ENCODE measurements around the gene ZAP70.
"Not testable (repeated sequence)": the region's sequence is repeated elsewhere in the genome, so short reads cannot be mapped to it uniquely, and the experiment has no call there.

The ZAP70 gene

GRCh38 chr2:97697252-97698235 is 15.8 kb upstream of the ZAP70 start:
- DNase-seq (ENCODE audit: extremely low spot score, insufficient read length, low read depth) (peak; percentile 65), FAIRE-seq (peak; percentile 88)

- no peak for FAIRE-seq
- DNase-seq (ENCODE audit: extremely low spot score, insufficient read length, low read depth), result no peak
Observed at GRCh38 chr2:97698530-97698929, 14.8 kb upstream of the ZAP70 start.

GRCh38 chr2:97699765-97700444 is 13.5 kb upstream of the ZAP70 start:
- FAIRE-seq (peak; percentile 59), DNase-seq (ENCODE audit: extremely low spot score, insufficient read length, low read depth) (no peak)

GRCh38 chr2:97701186-97701585 is 12.2 kb upstream of the ZAP70 start:
- no peak for FAIRE-seq
- DNase-seq (ENCODE audit: extremely low spot score, insufficient read length, low read depth), result no peak

- DNase-seq (ENCODE audit: extremely low spot score, insufficient read length, low read depth), result no peak
- FAIRE-seq, result no peak
Observed at GRCh38 chr2:97701851-97702465, 11.4 kb upstream of the ZAP70 start.

GRCh38 chr2:97702731-97703470 is 10.5 kb upstream of the ZAP70 start:
- DNase-seq (ENCODE audit: extremely low spot score, insufficient read length, low read depth) (no peak), FAIRE-seq (no peak)

- DNase-seq (ENCODE audit: extremely low spot score, insufficient read length, low read depth) (no peak), FAIRE-seq (no peak)
Observed at GRCh38 chr2:97703741-97704140, 9.6 kb upstream of the ZAP70 start.

- FAIRE-seq (no peak), DNase-seq (ENCODE audit: extremely low spot score, insufficient read length, low read depth) (no peak)
Observed at GRCh38 chr2:97704989-97705388, 8.4 kb upstream of the ZAP70 start.

- DNase-seq (ENCODE audit: extremely low spot score, insufficient read length, low read depth), result no peak
- no peak for FAIRE-seq
Observed at GRCh38 chr2:97706112-97706511, 7.3 kb upstream of the ZAP70 start.

GRCh38 chr2:97706708-97707345 is 6.5 kb upstream of the ZAP70 start:
- FAIRE-seq, result no peak
- no peak for DNase-seq (ENCODE audit: extremely low spot score, insufficient read length, low read depth)

GRCh38 chr2:97707362-97708047 is 5.9 kb upstream of the ZAP70 start:
- FAIRE-seq, result no peak
- no peak for DNase-seq (ENCODE audit: extremely low spot score, insufficient read length, low read depth)

- FAIRE-seq, result no peak
- no peak for DNase-seq (ENCODE audit: extremely low spot score, insufficient read length, low read depth)
Observed at GRCh38 chr2:97708048-97708380, 5.4 kb upstream of the ZAP70 start.

- DNase-seq (ENCODE audit: extremely low spot score, insufficient read length, low read depth), result no peak
- FAIRE-seq, result no peak
Observed at GRCh38 chr2:97708608-97709007, 4.8 kb upstream of the ZAP70 start.

GRCh38 chr2:97711394-97711711 is 2.0 kb upstream of the ZAP70 start:
- DNase-seq (ENCODE audit: extremely low spot score, insufficient read length, low read depth), result no peak
- FAIRE-seq, result no peak

- FAIRE-seq; DNase-seq (ENCODE audit: extremely low spot score, insufficient read length, low read depth): not testable (repeated sequence)
Observed at GRCh38 chr2:97712175-97712574, 1.2 kb upstream of the ZAP70 start.

GRCh38 chr2:97712693-97713295 is 582 bp upstream of the ZAP70 start:
- no peak for DNase-seq (ENCODE audit: extremely low spot score, insufficient read length, low read depth)
- no peak for FAIRE-seq

- DNase-seq (ENCODE audit: extremely low spot score, insufficient read length, low read depth), result no peak
- no peak for FAIRE-seq
Observed at GRCh38 chr2:97714084-97714949, 941 bp downstream of the ZAP70 start.

Data from GM18507 (cell line).